Keratinocyte (primary cell): ENCODE data around the gene CSRP1.

Source experiments
- CTCF ChIP-seq, 3 experiments: IDR thresholded peaks in 1 of 3; conservative IDR thresholded peaks in 1 of 3; optimal IDR thresholded peaks in 1 of 3; 2 replicates in 2 of 3; 3 replicates in 1 of 3; pipeline versions ENCODE3 to v1.5.1; 2011; ENCODE audit warnings: low read length in 3 of 3, mild to moderate bottlenecking in 3 of 3, moderate library complexity in 2 of 3, control low read depth in 1 of 3, inconsistent platforms in 1 of 3; ENCODE audit not compliant: insufficient read depth in 2 of 3; ENCODE audit errors: extremely low read depth in 1 of 3
- EZH2 ChIP-seq: IDR thresholded peaks from one replicate; pipeline ENCODE4 v1.6.1; 2012; ENCODE audit warnings: inconsistent platforms, mild to moderate bottlenecking, low read length, moderate library complexity

- TF ChIP-seq EZH2 (no peak), CTCF (optimal IDR thresholded peaks at IDR 0.05 in 1 of 3, IDR thresholded peaks at IDR 0.05 in 1 of 3, conservative IDR thresholded peaks at IDR 0.05 in 1 of 3; ENCODE audit: extremely low read depth in 1 of 3, insufficient read depth in 2 of 3, low read length in 3 of 3) (no peak)
These were observed 20.7 kb downstream of the CSRP1 start for GRCh38 chr1:201486187-201486586.
